WTC11 (cell line): ENCODE data around the gene ADCY2. TPM values are rescaled to one million over a fixed set of nuclear protein-coding genes. Genes with fewer than 3 reads are reported as not detected.
A peak's percentile ranks its signal among the peaks of the same experiment; 100 is the strongest.

Source experiments
- ATAC-seq: fragments of 200-7000 bp; cut with Tn5 transposase; 2 replicates; pipeline ENCODE4 v1.10.0; 2021; ENCODE audit warnings: mild to moderate bottlenecking, moderate library complexity
- CTCF ChIA-PET: fragments of 300-600 bp; sonication (Branson Sonifier 250); formaldehyde crosslinking; loops from one replicate; lab custom pipeline; 2021; ENCODE audit warnings: antibody characterized with exemption; lab: Charles Lee
- POLR2A ChIA-PET: fragments of 350-600 bp; sonication (Branson Sonifier 250); formaldehyde crosslinking; loops from one replicate; lab custom pipeline; 2021; ENCODE audit warnings: antibody characterized with exemption; lab: Charles Lee
- DNase-seq: peaks from one replicate; pipeline ENCODE4 v3.0.0; 2021; ENCODE audit warnings: low spot score
- H3K27ac Mint-ChIP-seq: 2 replicates; pipeline ENCODE4 v1.8.0; 2021; ENCODE audit warnings: mixed read lengths
- H3K27me3 Mint-ChIP-seq: 2 replicates; pipeline ENCODE4 v1.8.0; 2021; ENCODE audit warnings: low read depth, mild to moderate bottlenecking, moderate library complexity, mixed read lengths
- H3K36me3 Mint-ChIP-seq: 2 replicates; pipeline ENCODE4 v1.8.0; 2021; ENCODE audit warnings: mixed read lengths
- H3K4me1 Mint-ChIP-seq: 2 replicates; pipeline ENCODE4 v1.8.0; 2022; ENCODE audit warnings: mixed read lengths
- H3K4me3 Mint-ChIP-seq: 2 replicates; pipeline ENCODE4 v1.8.0; 2021; ENCODE audit warnings: mild to moderate bottlenecking, moderate library complexity, mixed read lengths
- H3K9me3 Mint-ChIP-seq: 2 replicates; pipeline ENCODE4 v1.8.0; 2021; ENCODE audit warnings: mixed read lengths
- AR ChIP-seq: fragments of 250-450 bp; sonication (Bioruptor Pico); IDR thresholded peaks from 2 replicates; pipeline ENCODE4 v1.9.0; 2021; ENCODE audit warnings: mild to moderate bottlenecking
- ATF2 ChIP-seq: sonication (generic); formaldehyde crosslinking; IDR thresholded peaks from 2 replicates; pipeline ENCODE4 v1.8.1; 2022; ENCODE audit warnings: low read depth, missing genetic modification reagents, borderline replicate concordance
- CTCF ChIP-seq: fragments of 200-600 bp; IDR thresholded peaks from 2 replicates; pipeline ENCODE4 v1.8.0; 2022; ENCODE audit warnings: antibody characterized with exemption
- E2F5 ChIP-seq: sonication (generic); formaldehyde crosslinking; IDR thresholded peaks from 2 replicates; pipeline ENCODE4 v1.8.1; 2022; ENCODE audit warnings: mild to moderate bottlenecking, moderate library complexity, missing genetic modification reagents
- EMX1 ChIP-seq: fragments of 250-450 bp; sonication (Bioruptor Pico); IDR thresholded peaks from 2 replicates; pipeline ENCODE4 v1.8.0; 2021; ENCODE audit warnings: mild to moderate bottlenecking
- ERG ChIP-seq: fragments of 250-450 bp; sonication (Bioruptor Pico); IDR thresholded peaks from 2 replicates; pipeline ENCODE4 v1.8.0; 2021; ENCODE audit warnings: mild to moderate bottlenecking
- FOXP1 ChIP-seq: sonication (generic); formaldehyde crosslinking; IDR thresholded peaks from 2 replicates; pipeline ENCODE4 v1.8.0; 2022; ENCODE audit warnings: missing genetic modification reagents, mild to moderate bottlenecking, moderate library complexity, borderline replicate concordance
- FOXP4 ChIP-seq: sonication (generic); formaldehyde crosslinking; IDR thresholded peaks from 2 replicates; pipeline ENCODE4 v1.8.0; 2022; ENCODE audit warnings: mild to moderate bottlenecking, missing genetic modification reagents
- GTF2I ChIP-seq: fragments of 250-450 bp; sonication (Bioruptor Pico); conservative IDR thresholded peaks from 2 replicates; pipeline ENCODE4 v1.4.0; 2021; ENCODE audit warnings: mild to moderate bottlenecking
- JUN ChIP-seq: sonication (generic); formaldehyde crosslinking; IDR thresholded peaks from 2 replicates; pipeline ENCODE4 v1.8.0; 2023; ENCODE audit warnings: mild to moderate bottlenecking, missing genetic modification reagents
- SP1 ChIP-seq: sonication (generic); formaldehyde crosslinking; conservative IDR thresholded peaks from 2 replicates; pipeline ENCODE4 v1.8.1; 2022; ENCODE audit warnings: missing genetic modification reagents
- TEAD1 ChIP-seq: sonication (generic); formaldehyde crosslinking; IDR thresholded peaks from 2 replicates; pipeline ENCODE4 v1.8.0; 2022; ENCODE audit warnings: mild to moderate bottlenecking, missing genetic modification reagents
- ZBTB43 ChIP-seq: sonication (generic); formaldehyde crosslinking; IDR thresholded peaks from 2 replicates; pipeline ENCODE4 v1.8.1; 2023; ENCODE audit warnings: mild to moderate bottlenecking, missing genetic modification reagents
- ZMAT4 ChIP-seq: fragments of 250-450 bp; sonication (Bioruptor Pico); IDR thresholded peaks from 2 replicates; pipeline ENCODE4 v1.9.0; 2021; ENCODE audit warnings: mild to moderate bottlenecking
- ZNF121 ChIP-seq: sonication (generic); formaldehyde crosslinking; IDR thresholded peaks from 2 replicates; pipeline ENCODE4 v1.8.0; 2023; ENCODE audit warnings: missing genetic modification reagents
- ZNF396 ChIP-seq: fragments of 250-450 bp; sonication (Bioruptor Pico); IDR thresholded peaks from 2 replicates; pipeline ENCODE4 v1.8.0; 2021; ENCODE audit warnings: mild to moderate bottlenecking, moderate library complexity, borderline replicate concordance
- ZNF423 ChIP-seq: fragments of 250-450 bp; sonication (Bioruptor Pico); IDR thresholded peaks from 2 replicates; pipeline ENCODE4 v2.1.2; 2022; ENCODE audit warnings: mild to moderate bottlenecking, moderate library complexity
- ZNF425 ChIP-seq: fragments of 250-450 bp; sonication (Bioruptor Pico); conservative IDR thresholded peaks from 2 replicates; pipeline ENCODE4 v1.9.0; 2021; ENCODE audit warnings: mild to moderate bottlenecking
- total RNA-seq: library from RNA; stranded (reverse); gene quantifications from 3 replicates; pipeline ENCODE4 v1.2.3, GENCODE V29; 2021

The ADCY2 gene
- total RNA-seq, 1 experiment from 2014 or later = 142 TPM

- TF ChIP-seq CTCF (no peak), ZNF121 (no peak), EMX1 (CRISPR knock-in tag) (no peak), E2F5 (no peak)
- TF ChIP-seq, all 79 proteins: peak for 0
Observed at GRCh38 chr5:7867260-7867659, 471.3 kb downstream of the ADCY2 start (continued).

- Mint-ChIP-seq H3K36me3 (peaks cover 8% of the 10 kb centered on the region), H3K4me1 (peaks cover 16% of the 10 kb centered on the region), H3K27me3 (no peaks in the 10 kb centered on the region), H3K27ac (no peak overlapping the region; the same call in 1 of the 2 replicates), H3K4me3 (peak overlapping the region; percentile 84), H3K9me3 (no peaks in the 10 kb centered on the region)
- CTCF ChIA-PET = interaction anchor here (0.6 to 2.6 kb wide), 10 partner anchors 10 to 1049 kb away, joined by 3 to 12 read pairs (median 6); partner anchors contain the start of gene CFAP90
- POLR2A ChIA-PET = interaction anchor here (0.9 to 1.5 kb wide), 2 partner anchors 13 to 17 kb away, joined by 3 to 4 read pairs; partner anchors contain the start of gene CFAP90
- DNase-seq (no peak), ATAC-seq (peak; percentile 16)
- TF ChIP-seq ZNF425 (CRISPR knock-in tag) = no peak
- no peak for TF ChIP-seq GTF2I (CRISPR knock-in tag)
- no peak for TF ChIP-seq ZBTB43
- TF ChIP-seq ZNF396 (CRISPR knock-in tag) = no peak
- TF ChIP-seq JUN (CRISPR knock-in tag) = no peak
- no peak for TF ChIP-seq ERG (CRISPR knock-in tag)
- no peak for TF ChIP-seq FOXP4 (CRISPR knock-in tag)
- TF ChIP-seq ATF2 (CRISPR knock-in tag) = no peak
- TF ChIP-seq TEAD1 (CRISPR knock-in tag) = no peak
- no peak for TF ChIP-seq CTCF
- no peak for TF ChIP-seq E2F5
- no peak for TF ChIP-seq FOXP1
- no peak for TF ChIP-seq AR
- no peak for TF ChIP-seq ZMAT4
- no peak for TF ChIP-seq ZNF423 (CRISPR knock-in tag)
- TF ChIP-seq SP1 (CRISPR knock-in tag) = no peak
Observed at GRCh38 chr5:7868427-7868772, 472.5 kb downstream of the ADCY2 start.
